ENCODE measurements around the gene LRRC42. TPM values are rescaled to one million over a fixed set of nuclear protein-coding genes. Genes with fewer than 3 reads are reported as not detected.
"Not testable (repeated sequence)": the region's sequence is repeated elsewhere in the genome, so short reads cannot be mapped to it uniquely, and the experiment has no call there.

LRRC42 gene
- total and polyA plus RNA-seq, 9 donors: 14.5 to 29.1 (median 20.8) TPM

GRCh38 chr1:53968125-53968513 is 22.0 kb downstream of the LRRC42 start:
- DNase-seq: no peak
- TF ChIP-seq POLR2A (IDR thresholded peaks at IDR 0.05) (no peak), CTCF (IDR thresholded peaks at IDR 0.05) (no peak), EP300 (IDR thresholded peaks at IDR 0.05) (no peak)
- intact Hi-C loops (cut with DNase I): no loop called here
- Histone ChIP-seq H3K4me3 (no peak overlapping the region), H3K36me3 (no peaks in the 10 kb centered on the region), H3K4me1 (ENCODE audit: insufficient read depth) (peaks cover 2% of the 10 kb centered on the region), H3K9me3 (no peaks in the 10 kb centered on the region), H3K27me3 (no peaks in the 10 kb centered on the region), H3K27ac (no peak overlapping the region)
- 85 to 87% (median 86%) methylated on average over 2 of the region's 2 CpGs for WGBS, 3 donors

- intact Hi-C loops (cut with DNase I); DNase-seq; H3K4me1 ChIP-seq (ENCODE audit: insufficient read depth); H3K4me3 ChIP-seq; H3K27ac ChIP-seq; H3K27me3 ChIP-seq; H3K9me3 ChIP-seq; H3K36me3 ChIP-seq: not testable (repeated sequence)
- WGBS, 3 donors: 93 to 94% (median 93%) methylated on average over 2 of the region's 2 CpGs
Observed at GRCh38 chr1:53969323-53969722, 23.2 kb downstream of the LRRC42 start.

GRCh38 chr1:53971718-53972117 is 25.6 kb downstream of the LRRC42 start:
- no peaks in the 10 kb centered on the region for H3K27me3 ChIP-seq
- WGBS, 3 donors: 6 to 27% (median 8%) methylated on average over 2 of the region's 2 CpGs
- DNase-seq: no peak
- TF ChIP-seq CTCF (IDR thresholded peaks at IDR 0.05) (no peak), EP300 (IDR thresholded peaks at IDR 0.05) (no peak), POLR2A (IDR thresholded peaks at IDR 0.05) (no peak)
- H3K36me3 ChIP-seq: no peaks in the 10 kb centered on the region
- H3K27ac ChIP-seq: no peak overlapping the region
- H3K9me3 ChIP-seq: no peaks in the 10 kb centered on the region
- intact Hi-C loops (cut with DNase I): no loop called here
- no peak overlapping the region for H3K4me3 ChIP-seq
- H3K4me1 ChIP-seq (ENCODE audit: insufficient read depth): peaks cover 2% of the 10 kb centered on the region

DNA sequence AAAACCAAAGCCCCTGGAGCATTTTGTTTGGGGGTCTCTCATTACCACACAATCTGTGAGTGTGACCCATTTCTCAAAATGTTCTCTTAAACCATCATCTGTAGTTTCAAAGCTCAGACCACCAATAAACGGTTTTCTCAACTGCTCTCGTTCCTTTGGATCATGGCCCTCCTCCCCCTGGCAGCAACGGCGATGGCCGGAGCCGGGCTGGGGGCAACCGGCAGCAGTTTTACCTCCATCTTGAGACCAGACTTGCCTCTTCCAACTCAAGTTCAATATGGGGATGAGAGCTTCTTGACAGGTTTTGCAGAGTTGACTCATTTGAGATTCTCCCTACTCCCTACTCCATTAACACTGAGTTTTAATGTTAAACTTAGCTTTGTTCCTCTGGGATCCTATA is 29.7 kb downstream of the LRRC42 start:
- no peak for TF ChIP-seq EP300 (IDR thresholded peaks at IDR 0.05)
- no peak for TF ChIP-seq CTCF (IDR thresholded peaks at IDR 0.05)
- TF ChIP-seq POLR2A (IDR thresholded peaks at IDR 0.05): no peak
- Histone ChIP-seq H3K4me3 (no peak overlapping the region), H3K36me3 (no peaks in the 10 kb centered on the region), H3K4me1 (ENCODE audit: insufficient read depth) (peaks cover 2% of the 10 kb centered on the region), H3K27ac (no peak overlapping the region), H3K9me3 (no peaks in the 10 kb centered on the region), H3K27me3 (no peaks in the 10 kb centered on the region)
- intact Hi-C loops (cut with DNase I): no loop called here
- 96 to 98% (median 97%) methylated on average over 7 of the region's 7 CpGs for WGBS, 3 donors
- no peak for DNase-seq

GRCh38 chr1:53979712-53980450 is 33.7 kb downstream of the LRRC42 start:
- 91 to 92% (median 92%) methylated on average over 13 of the region's 13 CpGs for WGBS, 3 donors
- peaks cover 2% of the 10 kb centered on the region for H3K4me1 ChIP-seq (ENCODE audit: insufficient read depth)
- no peak overlapping the region for H3K4me3 ChIP-seq
- no peaks in the 10 kb centered on the region for H3K36me3 ChIP-seq
- no peaks in the 10 kb centered on the region for H3K9me3 ChIP-seq
- intact Hi-C loops (cut with DNase I): no loop called here
- TF ChIP-seq CTCF (IDR thresholded peaks at IDR 0.05): no peak
- TF ChIP-seq POLR2A (IDR thresholded peaks at IDR 0.05): no peak
- no peak for TF ChIP-seq EP300 (IDR thresholded peaks at IDR 0.05)
- no peak overlapping the region for H3K27ac ChIP-seq
- no peaks in the 10 kb centered on the region for H3K27me3 ChIP-seq
- no peak for DNase-seq

All from ovary (tissue), 9 donors.